HL-60 (cell line): ENCODE results near the gene RCBTB2.

Experiments used
- GABPA ChIP-seq: IDR thresholded peaks from 2 replicates; pipeline ENCODE4 v1.6.1; 2012; ENCODE audit warnings: low read depth
- POLR2AphosphoS5 ChIP-seq: IDR thresholded peaks from 2 replicates; pipeline ENCODE4 v1.6.1; 2012; ENCODE audit warnings: low read depth
- SPI1 ChIP-seq: IDR thresholded peaks from 2 replicates; pipeline ENCODE4 v1.6.1; 2012; ENCODE audit warnings: low read depth, mild to moderate bottlenecking, borderline replicate concordance
- TF ChIP-seq, protein P1 (sequence below): IDR thresholded peaks from one replicate; pipeline ENCODE4 v1.5.1; 2011; ENCODE audit warnings: low read length, control low read depth, inconsistent platforms; ENCODE audit not compliant: insufficient read depth
- TF ChIP-seq, protein P2 (sequence below): IDR thresholded peaks from 2 replicates; pipeline ENCODE4 v1.6.1; 2012; ENCODE audit warnings: low read depth; ENCODE audit not compliant: insufficient replicate concordance

DNA sequence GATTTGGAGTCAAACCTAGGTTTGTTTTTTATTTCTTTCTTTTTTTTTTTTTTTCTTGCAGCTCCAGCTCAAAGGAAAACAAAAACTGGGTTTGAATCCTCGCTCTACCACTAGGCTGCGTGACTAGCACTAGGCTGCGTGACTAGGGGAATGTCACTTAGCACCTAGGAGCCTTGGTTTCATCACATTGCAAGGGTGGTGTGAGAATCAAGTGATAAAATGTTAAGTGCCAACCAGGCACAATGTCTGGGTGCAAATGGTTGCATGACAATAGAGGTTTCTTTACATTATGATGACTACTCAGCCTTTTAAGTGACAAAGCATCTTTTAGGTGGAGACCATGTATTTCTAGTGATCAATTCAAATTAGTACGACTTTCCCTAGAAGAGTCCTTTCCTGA lies 27.9 kb downstream of the RCBTB2 start:
- TF ChIP-seq, protein P1, sequence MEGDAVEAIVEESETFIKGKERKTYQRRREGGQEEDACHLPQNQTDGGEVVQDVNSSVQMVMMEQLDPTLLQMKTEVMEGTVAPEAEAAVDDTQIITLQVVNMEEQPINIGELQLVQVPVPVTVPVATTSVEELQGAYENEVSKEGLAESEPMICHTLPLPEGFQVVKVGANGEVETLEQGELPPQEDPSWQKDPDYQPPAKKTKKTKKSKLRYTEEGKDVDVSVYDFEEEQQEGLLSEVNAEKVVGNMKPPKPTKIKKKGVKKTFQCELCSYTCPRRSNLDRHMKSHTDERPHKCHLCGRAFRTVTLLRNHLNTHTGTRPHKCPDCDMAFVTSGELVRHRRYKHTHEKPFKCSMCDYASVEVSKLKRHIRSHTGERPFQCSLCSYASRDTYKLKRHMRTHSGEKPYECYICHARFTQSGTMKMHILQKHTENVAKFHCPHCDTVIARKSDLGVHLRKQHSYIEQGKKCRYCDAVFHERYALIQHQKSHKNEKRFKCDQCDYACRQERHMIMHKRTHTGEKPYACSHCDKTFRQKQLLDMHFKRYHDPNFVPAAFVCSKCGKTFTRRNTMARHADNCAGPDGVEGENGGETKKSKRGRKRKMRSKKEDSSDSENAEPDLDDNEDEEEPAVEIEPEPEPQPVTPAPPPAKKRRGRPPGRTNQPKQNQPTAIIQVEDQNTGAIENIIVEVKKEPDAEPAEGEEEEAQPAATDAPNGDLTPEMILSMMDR, result no peak
- no peak for TF ChIP-seq POLR2AphosphoS5
- no peak for TF ChIP-seq GABPA
- TF ChIP-seq, protein P2, sequence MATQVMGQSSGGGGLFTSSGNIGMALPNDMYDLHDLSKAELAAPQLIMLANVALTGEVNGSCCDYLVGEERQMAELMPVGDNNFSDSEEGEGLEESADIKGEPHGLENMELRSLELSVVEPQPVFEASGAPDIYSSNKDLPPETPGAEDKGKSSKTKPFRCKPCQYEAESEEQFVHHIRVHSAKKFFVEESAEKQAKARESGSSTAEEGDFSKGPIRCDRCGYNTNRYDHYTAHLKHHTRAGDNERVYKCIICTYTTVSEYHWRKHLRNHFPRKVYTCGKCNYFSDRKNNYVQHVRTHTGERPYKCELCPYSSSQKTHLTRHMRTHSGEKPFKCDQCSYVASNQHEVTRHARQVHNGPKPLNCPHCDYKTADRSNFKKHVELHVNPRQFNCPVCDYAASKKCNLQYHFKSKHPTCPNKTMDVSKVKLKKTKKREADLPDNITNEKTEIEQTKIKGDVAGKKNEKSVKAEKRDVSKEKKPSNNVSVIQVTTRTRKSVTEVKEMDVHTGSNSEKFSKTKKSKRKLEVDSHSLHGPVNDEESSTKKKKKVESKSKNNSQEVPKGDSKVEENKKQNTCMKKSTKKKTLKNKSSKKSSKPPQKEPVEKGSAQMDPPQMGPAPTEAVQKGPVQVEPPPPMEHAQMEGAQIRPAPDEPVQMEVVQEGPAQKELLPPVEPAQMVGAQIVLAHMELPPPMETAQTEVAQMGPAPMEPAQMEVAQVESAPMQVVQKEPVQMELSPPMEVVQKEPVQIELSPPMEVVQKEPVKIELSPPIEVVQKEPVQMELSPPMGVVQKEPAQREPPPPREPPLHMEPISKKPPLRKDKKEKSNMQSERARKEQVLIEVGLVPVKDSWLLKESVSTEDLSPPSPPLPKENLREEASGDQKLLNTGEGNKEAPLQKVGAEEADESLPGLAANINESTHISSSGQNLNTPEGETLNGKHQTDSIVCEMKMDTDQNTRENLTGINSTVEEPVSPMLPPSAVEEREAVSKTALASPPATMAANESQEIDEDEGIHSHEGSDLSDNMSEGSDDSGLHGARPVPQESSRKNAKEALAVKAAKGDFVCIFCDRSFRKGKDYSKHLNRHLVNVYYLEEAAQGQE, result no peak
- no peak for TF ChIP-seq SPI1
